ENCODE data around the gene TSPAN15. TPM values are rescaled to one million over a fixed set of nuclear protein-coding genes. Genes with fewer than 3 reads are reported as not detected.

The TSPAN15 gene
- total and polyA plus RNA-seq, 2 of the 4 experiments (the other 2 are of a cell fraction): 0.48 TPM; not detected in 1

- Histone ChIP-seq H4K5ac (ENCODE audit: low read depth, low read length) (no peak overlapping the region), H3K9ac (ENCODE audit: low read depth, low read length) (no peak overlapping the region), H3K4ac (ENCODE audit: low read depth, low read length) (no peak overlapping the region), H3K18ac (ENCODE audit: low read depth, low read length) (no peak overlapping the region), H4K91ac (ENCODE audit: insufficient read depth, low read depth, low read length) (no peak overlapping the region), H4K8ac (ENCODE audit: low read depth in 2 of 2, low read length in 2 of 2) (no peak overlapping the region), H2AK5ac (ENCODE audit: low read depth, low read length) (no peak overlapping the region), H3K27me3 (ENCODE audit: control insufficient read depth, insufficient read depth, low read length) (no peaks in the 10 kb centered on the region), H3K27ac (ENCODE audit: insufficient read depth, low read length) (no peak overlapping the region), H2BK120ac (ENCODE audit: low read depth, low read length) (no peak overlapping the region), H3K4me2 (ENCODE audit: low read depth, low read length) (no peak overlapping the region), H3K4me3 (ENCODE audit: insufficient read depth, low read depth, low read length) (no peak overlapping the region), H2BK20ac (ENCODE audit: low read depth, low read length) (no peak overlapping the region), H3K14ac (replicated peaks; ENCODE audit: low read depth, low read length) (no peak overlapping the region), H3K79me1 (ENCODE audit: low read depth in 1 of 2, low read length in 2 of 2) (0 out of 4 replicates have a peak, but pooled peaks cover 0 to 3% of the 10 kb centered on the region in 2 experiments), H4K20me1 (ENCODE audit: insufficient read depth, low read length) (peaks cover 9% of the 10 kb centered on the region; the same call in 1 of the 2 replicates), H2BK5ac (ENCODE audit: low read depth, low read length, poor library complexity, severe bottlenecking) (no peak overlapping the region), H3K36me3 (ENCODE audit: control insufficient read depth, insufficient read depth, low read length) (peaks cover 13% of the 10 kb centered on the region), H3K9me3 (ENCODE audit: control insufficient read depth, insufficient read depth, low read length) (no peaks in the 10 kb centered on the region), H3K4me1 (ENCODE audit: control insufficient read depth, insufficient read depth, low read length) (peaks cover 12% of the 10 kb centered on the region), H3K9me1 (ENCODE audit: insufficient read depth, low read length) (peaks cover 19% of the 10 kb centered on the region), H3K23ac (ENCODE audit: low read depth, low read length) (no peak overlapping the region), H2AK9ac (replicated peaks; ENCODE audit: low read depth, low read length, poor library complexity) (no peak overlapping the region), H2AFZ (replicated peaks; ENCODE audit: low read length, poor library complexity) (no peak overlapping the region), H3K56ac (ENCODE audit: extremely low read depth, insufficient read depth, low read length) (no peak overlapping the region), H2BK15ac (ENCODE audit: low read depth, low read length) (no peak overlapping the region)
- DNase-seq (peak; percentile 15), ATAC-seq (ENCODE audit: low read depth) (no peak)
- intact Hi-C loops (cut with micrococcal nuclease): no loop called here
- BruUV-seq (replicated peaks): no TSS peak
- POLR2A ChIA-PET (ENCODE audit: unreplicated experiment): no interaction called here
- dilution Hi-C loops (cut with HindIII; ENCODE audit: low sequenced_read_pairs, unreplicated experiment): no loop called here
- TF ChIP-seq SMC3 (IDR thresholded peaks at IDR 0.05; ENCODE audit: low read depth, low read length): no peak
- TF ChIP-seq CHD1 (IDR thresholded peaks at IDR 0.05; ENCODE audit: low read depth, low read length): no peak
- TF ChIP-seq USF2 (IDR thresholded peaks at IDR 0.05; ENCODE audit: low read depth, low read length): no peak
- no peak for TF ChIP-seq CEBPB (IDR thresholded peaks at IDR 0.05; ENCODE audit: low read depth, low read length)
- TF ChIP-seq ELK1 (IDR thresholded peaks at IDR 0.05; ENCODE audit: borderline replicate concordance, low read depth, low read length): no peak
- TF ChIP-seq POLR2A (IDR thresholded peaks at IDR 0.05; ENCODE audit: low read depth, low read length): no peak
- no peak for TF ChIP-seq MXI1 (IDR thresholded peaks at IDR 0.05; ENCODE audit: borderline replicate concordance, low read depth, low read length)
- no peak for TF ChIP-seq BHLHE40 (IDR thresholded peaks at IDR 0.05; ENCODE audit: low read depth, low read length)
- TF ChIP-seq MAFK (IDR thresholded peaks at IDR 0.05; ENCODE audit: low read depth, low read length): no peak
- no peak for TF ChIP-seq RCOR1 (IDR thresholded peaks at IDR 0.05; ENCODE audit: insufficient replicate concordance, low read length)
- TF ChIP-seq MAZ (IDR thresholded peaks at IDR 0.05; ENCODE audit: borderline replicate concordance, low read depth, low read length): no peak
- no peak for TF ChIP-seq RAD21 (IDR thresholded peaks at IDR 0.05; ENCODE audit: low read length)
- no peak for TF ChIP-seq RFX5 (IDR thresholded peaks at IDR 0.05; ENCODE audit: low read depth, low read length)
- no peak for TF ChIP-seq CTCF (conservative IDR thresholded peaks at IDR 0.05; ENCODE audit: low read depth, low read length)
- CTCF ChIA-PET: interaction anchor here (0.6 kb wide), 2 partner anchors 23 to 27 kb away, joined by 3 to 4 read pairs; no protein-coding TSS in a partner anchor
- 29% methylated on average over 1 of the region's 4 CpGs; no CpG with 5 or more reads in 1 of the 2 experiments for WGBS, 2 experiments (ENCODE audit: extremely low coverage in 2 of 2, insufficient read length in 1 of 2)
- in situ Hi-C loops (cut with MboI; ENCODE audit: low sequenced_read_pairs): no loop called here
Observed at GRCh38 chr10:69405221-69405620, 46.0 kb upstream of the TSPAN15 start.
